GM23248 (cell line): ENCODE results near the gene THAP9.

ENCODE experiments used
- EZH2 ChIP-seq: fragments of 200-600 bp; sonication (generic); IDR thresholded peaks from 2 replicates; pipeline ENCODE4 v1.6.1; 2018; ENCODE audit warnings: antibody characterized with exemption, mild to moderate bottlenecking; ENCODE audit not compliant: insufficient read depth, poor library complexity, severe bottlenecking
- EZH2phosphoT487 ChIP-seq: fragments of 200-600 bp; sonication (generic); IDR thresholded peaks from 2 replicates; pipeline ENCODE4 v1.6.1; 2018; ENCODE audit warnings: antibody characterized with exemption, moderate library complexity, mild to moderate bottlenecking, low read depth; ENCODE audit not compliant: insufficient read depth

DNA sequence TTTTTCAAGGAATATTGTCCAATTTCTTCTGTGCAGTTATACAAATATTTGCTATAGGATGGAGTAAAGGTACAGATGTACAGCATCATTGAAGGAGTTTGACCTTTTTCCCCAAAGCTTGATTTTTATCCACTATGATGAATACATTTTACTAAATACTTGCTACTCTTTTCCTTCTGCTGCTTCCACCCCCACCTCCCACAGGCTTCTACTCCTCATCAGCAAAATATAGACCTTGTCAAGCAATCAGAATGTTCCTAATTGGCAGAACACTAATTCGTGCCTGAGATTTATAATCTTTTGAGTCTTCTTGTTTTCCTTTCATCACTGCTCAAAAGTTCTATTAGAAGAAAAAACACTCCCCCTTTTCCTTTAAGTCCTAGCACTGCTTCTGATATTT lies 3.8 kb upstream of the THAP9 start:
- TF ChIP-seq EZH2 (no peak), EZH2phosphoT487 (no peak)
